ENCODE data around the gene HOXC4. TPM values are rescaled to one million over a fixed set of nuclear protein-coding genes. Genes with fewer than 3 reads are reported as not detected.

The HOXC4 gene
- total RNA-seq, 2 donors from 2014 or later = 0.18 TPM; not detected in 1

GRCh38 chr12:54048406-54049093 lies 5.1 kb upstream of the HOXC4 start:
- intact Hi-C loops (cut with DNase I, micrococcal nuclease) = no loop called here
- ATAC-seq (no peak), DNase-seq (no peak)

- ATAC-seq (no peak), DNase-seq (no peak)
- intact Hi-C loops (cut with DNase I, micrococcal nuclease) = no loop called here
These were observed 4.5 kb upstream of the HOXC4 start for GRCh38 chr12:54049108-54049507.

- DNase-seq (no peak), ATAC-seq (no peak)
- intact Hi-C loops (cut with DNase I, micrococcal nuclease) = no loop called here
These were observed 3.2 kb upstream of the HOXC4 start for GRCh38 chr12:54050482-54050810.

GRCh38 chr12:54051026-54051842 lies 2.4 kb upstream of the HOXC4 start:
- DNase-seq = no peak
- intact Hi-C loops (cut with DNase I, micrococcal nuclease) = no loop called here
- no peak for ATAC-seq

GRCh38 chr12:54051874-54052437 lies 1.7 kb upstream of the HOXC4 start:
- peak in 1 of 2 donors; percentile 45 for DNase-seq
- peak; percentile 90 for ATAC-seq
- intact Hi-C loops (cut with DNase I, micrococcal nuclease) = no loop called here

GRCh38 chr12:54052438-54053002 lies 1.1 kb upstream of the HOXC4 start:
- DNase-seq (no peak), ATAC-seq (peak; percentile 12)
- intact Hi-C loops (cut with DNase I, micrococcal nuclease) = no loop called here

GRCh38 chr12:54053003-54053750 lies 458 bp upstream of the HOXC4 start:
- intact Hi-C loops (cut with DNase I, micrococcal nuclease) = no loop called here
- DNase-seq = no peak
- peak; percentile 18 for ATAC-seq

- intact Hi-C loops (cut with DNase I, micrococcal nuclease) = no loop called here
- no peak for ATAC-seq
These were observed 1.1 kb downstream of the HOXC4 start for GRCh38 chr12:54054742-54055194.

GRCh38 chr12:54055552-54055951 lies 1.9 kb downstream of the HOXC4 start:
- intact Hi-C loops (cut with DNase I, micrococcal nuclease) = no loop called here
- DNase-seq (no peak), ATAC-seq (no peak)

More at GRCh38 chr12:54054742-54055194, 1.1 kb downstream of the HOXC4 start:
- no peak for DNase-seq

GRCh38 chr12:54056110-54056509 lies 2.5 kb downstream of the HOXC4 start:
- DNase-seq (no peak), ATAC-seq (no peak)
- intact Hi-C loops (cut with DNase I, micrococcal nuclease) = no loop called here

GRCh38 chr12:54058128-54058768 lies 4.6 kb downstream of the HOXC4 start:
- ATAC-seq (no peak), DNase-seq (no peak)
- intact Hi-C loops (cut with DNase I, micrococcal nuclease) = no loop called here

- intact Hi-C loops (cut with DNase I, micrococcal nuclease) = no loop called here
- DNase-seq (no peak), ATAC-seq (no peak)
These were observed 6.0 kb downstream of the HOXC4 start for GRCh38 chr12:54059668-54060067.

GRCh38 chr12:54060174-54060974 lies 6.7 kb downstream of the HOXC4 start:
- DNase-seq (no peak), ATAC-seq (no peak)
- intact Hi-C loops (cut with DNase I, micrococcal nuclease) = no loop called here

GRCh38 chr12:54060975-54061778 lies 7.5 kb downstream of the HOXC4 start:
- ATAC-seq = no peak
- intact Hi-C loops (cut with DNase I, micrococcal nuclease) = no loop called here
- no peak for DNase-seq

- DNase-seq (no peak), ATAC-seq (no peak)
- intact Hi-C loops (cut with DNase I, micrococcal nuclease) = no loop called here
These were observed 12.0 kb downstream of the HOXC4 start for GRCh38 chr12:54065677-54066076.

GRCh38 chr12:54066408-54066807 lies 12.8 kb downstream of the HOXC4 start:
- no peak for ATAC-seq
- intact Hi-C loops (cut with DNase I, micrococcal nuclease) = no loop called here
- DNase-seq = no peak

- ATAC-seq = no peak
- intact Hi-C loops (cut with DNase I, micrococcal nuclease) = no loop called here
- DNase-seq = no peak
These were observed 14.9 kb downstream of the HOXC4 start for GRCh38 chr12:54068418-54069070.
